ENCODE results near the gene CCRL2.

Gene CCRL2

GRCh38 chr3:46406788-46407611, at the start of gene CCRL2, which contains the start of gene CCR5AS:
Gene CCRL2, plus strand, starts transcription at chr3:46407259. Its CDS starts 821 bp downstream, at chr3:46408080.
Gene CCR5AS, minus strand, starts transcription at chr3:46407066.
- DNase-seq (ENCODE audit: low read depth in 2 of 2): peak; percentile 2 to 14

- DNase-seq (ENCODE audit: low read depth in 2 of 2): no peak
Measured at GRCh38 chr3:46358466-46358865, 48.6 kb upstream of the CCRL2 start.

GRCh38 chr3:46359733-46360493, 47.1 kb upstream of the CCRL2 start:
- no peak for DNase-seq (ENCODE audit: low read depth in 2 of 2)

- DNase-seq (ENCODE audit: low read depth in 2 of 2): no peak
Measured at GRCh38 chr3:46360907-46361306, 46.2 kb upstream of the CCRL2 start.

GRCh38 chr3:46361408-46362283, 45.4 kb upstream of the CCRL2 start:
- no peak for DNase-seq (ENCODE audit: low read depth in 2 of 2)

GRCh38 chr3:46365041-46365440, 42.0 kb upstream of the CCRL2 start:
- no peak for DNase-seq (ENCODE audit: low read depth in 2 of 2)

- DNase-seq (ENCODE audit: low read depth in 2 of 2): no peak
Measured at GRCh38 chr3:46365737-46366524, 41.1 kb upstream of the CCRL2 start.

- DNase-seq (ENCODE audit: low read depth in 2 of 2): no peak
Measured at GRCh38 chr3:46367811-46368210, 39.2 kb upstream of the CCRL2 start.

GRCh38 chr3:46368569-46368968, 38.5 kb upstream of the CCRL2 start:
- peak; percentile 40 to 55 for DNase-seq (ENCODE audit: low read depth in 2 of 2)

GRCh38 chr3:46369151-46369550, 37.9 kb upstream of the CCRL2 start:
- DNase-seq (ENCODE audit: low read depth in 2 of 2): no peak

GRCh38 chr3:46369675-46370132, 37.4 kb upstream of the CCRL2 start:
- DNase-seq (ENCODE audit: low read depth in 2 of 2): no peak

GRCh38 chr3:46370839-46371518, 36.1 kb upstream of the CCRL2 start, which contains the start of gene CCR5:
Gene CCR5, plus strand, starts transcription at chr3:46370946. Its CDS starts 1,957 bp downstream, at chr3:46372903.
- no peak for DNase-seq (ENCODE audit: low read depth in 2 of 2)

- no peak for DNase-seq (ENCODE audit: low read depth in 2 of 2)
Measured at GRCh38 chr3:46371519-46372340, 35.3 kb upstream of the CCRL2 start.

- no peak for DNase-seq (ENCODE audit: low read depth in 2 of 2)
Measured at GRCh38 chr3:46372492-46373359, 34.3 kb upstream of the CCRL2 start.

GRCh38 chr3:46374755-46375154, 32.3 kb upstream of the CCRL2 start:
- DNase-seq (ENCODE audit: low read depth in 2 of 2): no peak

- DNase-seq (ENCODE audit: low read depth in 2 of 2): no peak
Measured at GRCh38 chr3:46375218-46375617, 31.8 kb upstream of the CCRL2 start.

GRCh38 chr3:46375814-46376213, 31.2 kb upstream of the CCRL2 start:
- no peak for DNase-seq (ENCODE audit: low read depth in 2 of 2)

GRCh38 chr3:46378426-46378942, 28.6 kb upstream of the CCRL2 start:
- peak in 1 of 2 donors; percentile 23 for DNase-seq (ENCODE audit: low read depth in 2 of 2)

Measured in stimulated activated CD8-positive, alpha-beta memory T cell treated with anti-CD3 and anti-CD28 coated beads, Interleukin-15, amount 100 ng/mL, for 4 hours (primary cell).